GM10266 (cell line): ENCODE results near the gene ITGA8.
"Not testable (repeated sequence)": the region's sequence is repeated elsewhere in the genome, so short reads cannot be mapped to it uniquely, and the experiment has no call there.

Source experiments
- DNase-seq: peaks from one replicate; pipeline ENCODE4 v3.0.0; 2012; ENCODE audit errors: extremely low spot score
- TF ChIP-seq, protein P1 (sequence below): IDR thresholded peaks from 2 replicates; pipeline ENCODE4 v1.5.1; 2012; ENCODE audit warnings: mild to moderate bottlenecking, low read depth; ENCODE audit not compliant: control insufficient read depth, insufficient read depth; ENCODE audit errors: missing control alignments

ITGA8 gene

DNA sequence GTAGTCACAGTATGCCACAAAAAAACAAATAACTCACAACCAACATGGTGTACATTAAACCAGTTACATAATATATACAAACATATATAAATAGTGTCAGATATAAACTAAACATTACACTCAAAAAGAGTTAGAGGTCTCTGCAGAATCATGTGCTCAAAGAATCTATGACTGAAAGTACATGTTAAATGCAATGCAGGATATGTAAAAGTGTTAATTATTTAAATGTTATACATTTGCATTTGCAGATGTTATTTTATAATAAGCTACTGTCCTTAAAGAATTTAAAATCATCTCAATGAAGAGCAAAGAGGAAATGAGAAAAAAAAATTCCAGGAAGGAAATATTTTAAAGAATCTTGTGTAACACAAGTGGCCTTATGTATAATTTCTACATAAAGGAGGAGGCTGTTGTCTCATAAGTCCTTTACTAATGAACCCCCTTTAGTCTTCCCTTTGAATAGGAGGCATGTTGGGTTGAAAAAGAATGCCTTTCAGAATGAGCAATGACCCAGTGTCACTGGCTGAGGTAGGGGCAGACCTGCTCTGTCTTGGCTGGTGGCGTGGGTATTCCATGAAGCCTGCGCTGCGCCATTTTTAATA lies 148.9 kb downstream of the ITGA8 start:
- TF ChIP-seq, protein P1, sequence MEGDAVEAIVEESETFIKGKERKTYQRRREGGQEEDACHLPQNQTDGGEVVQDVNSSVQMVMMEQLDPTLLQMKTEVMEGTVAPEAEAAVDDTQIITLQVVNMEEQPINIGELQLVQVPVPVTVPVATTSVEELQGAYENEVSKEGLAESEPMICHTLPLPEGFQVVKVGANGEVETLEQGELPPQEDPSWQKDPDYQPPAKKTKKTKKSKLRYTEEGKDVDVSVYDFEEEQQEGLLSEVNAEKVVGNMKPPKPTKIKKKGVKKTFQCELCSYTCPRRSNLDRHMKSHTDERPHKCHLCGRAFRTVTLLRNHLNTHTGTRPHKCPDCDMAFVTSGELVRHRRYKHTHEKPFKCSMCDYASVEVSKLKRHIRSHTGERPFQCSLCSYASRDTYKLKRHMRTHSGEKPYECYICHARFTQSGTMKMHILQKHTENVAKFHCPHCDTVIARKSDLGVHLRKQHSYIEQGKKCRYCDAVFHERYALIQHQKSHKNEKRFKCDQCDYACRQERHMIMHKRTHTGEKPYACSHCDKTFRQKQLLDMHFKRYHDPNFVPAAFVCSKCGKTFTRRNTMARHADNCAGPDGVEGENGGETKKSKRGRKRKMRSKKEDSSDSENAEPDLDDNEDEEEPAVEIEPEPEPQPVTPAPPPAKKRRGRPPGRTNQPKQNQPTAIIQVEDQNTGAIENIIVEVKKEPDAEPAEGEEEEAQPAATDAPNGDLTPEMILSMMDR: no peak
- no peak for DNase-seq

DNA sequence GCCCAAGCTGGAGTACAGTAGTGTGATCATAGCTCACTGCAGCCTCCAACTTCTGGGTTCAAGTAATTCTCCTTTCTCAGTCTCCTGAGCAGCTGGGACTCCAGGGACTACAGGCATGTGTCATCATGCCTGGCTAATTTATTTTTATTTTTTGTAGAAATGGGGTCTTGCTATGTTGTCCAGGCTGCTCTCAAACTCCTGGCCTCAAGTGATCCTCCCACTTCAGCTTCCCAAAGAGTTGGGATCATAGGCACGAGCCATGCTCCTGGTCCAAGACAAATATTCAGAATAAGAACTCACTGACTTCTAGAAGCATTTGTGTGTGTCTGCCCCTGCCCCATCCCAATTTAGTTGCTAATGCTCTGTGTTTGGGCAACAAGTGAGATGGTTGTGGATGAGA lies 151.8 kb downstream of the ITGA8 start:
- DNase-seq: no peak
- TF ChIP-seq, protein P1: no peak

DNA sequence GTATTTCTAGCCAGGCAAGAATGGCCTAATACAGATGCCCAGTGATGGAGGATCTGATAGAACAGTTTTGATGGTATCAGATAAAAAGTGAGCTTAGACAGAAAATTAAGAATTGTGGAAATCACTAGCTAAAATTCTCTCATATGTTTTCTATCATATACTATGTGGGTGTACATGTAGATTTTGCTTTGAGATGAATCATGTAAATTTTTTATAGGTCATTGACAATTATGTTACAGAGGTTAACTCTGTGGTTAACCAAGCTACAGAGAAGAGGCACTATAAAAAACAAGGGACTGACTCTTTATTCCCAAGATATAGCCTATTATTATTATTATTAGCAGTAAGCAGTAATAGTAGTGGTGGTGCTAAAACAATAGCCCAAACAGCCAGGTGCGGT lies 156.5 kb downstream of the ITGA8 start:
- TF ChIP-seq, protein P1: no peak
- no peak for DNase-seq

- DNase-seq: no peak
These were observed 157.1 kb downstream of the ITGA8 start for GRCh38 chr10:15562578-15562977.

DNA sequence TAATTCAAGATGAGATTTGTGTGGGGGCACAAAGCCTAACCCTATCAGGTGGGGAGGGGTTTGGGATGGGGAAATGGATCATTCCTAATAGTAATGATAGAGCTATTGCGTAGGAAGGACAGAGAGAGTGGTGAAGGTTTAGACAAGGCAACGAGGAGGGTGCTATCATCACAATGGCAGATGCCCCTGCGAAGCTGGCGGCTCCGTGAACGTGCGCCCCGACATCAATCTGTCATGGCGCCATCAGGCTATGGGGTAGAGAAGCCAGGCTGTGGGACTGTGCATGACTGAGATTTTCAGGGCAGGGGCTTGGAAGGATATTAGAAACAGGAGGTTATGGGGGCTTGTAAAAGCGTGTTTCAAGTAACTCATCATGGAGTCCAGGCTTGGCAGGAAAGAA lies 157.6 kb downstream of the ITGA8 start:
- TF ChIP-seq, protein P1: no peak
- DNase-seq: no peak

More at GRCh38 chr10:15562578-15562977, 157.1 kb downstream of the ITGA8 start:
- TF ChIP-seq, protein P1: no peak

- no peak for DNase-seq
- TF ChIP-seq, protein P1: no peak
These were observed 161.6 kb downstream of the ITGA8 start for GRCh38 chr10:15558136-15558535.

DNA sequence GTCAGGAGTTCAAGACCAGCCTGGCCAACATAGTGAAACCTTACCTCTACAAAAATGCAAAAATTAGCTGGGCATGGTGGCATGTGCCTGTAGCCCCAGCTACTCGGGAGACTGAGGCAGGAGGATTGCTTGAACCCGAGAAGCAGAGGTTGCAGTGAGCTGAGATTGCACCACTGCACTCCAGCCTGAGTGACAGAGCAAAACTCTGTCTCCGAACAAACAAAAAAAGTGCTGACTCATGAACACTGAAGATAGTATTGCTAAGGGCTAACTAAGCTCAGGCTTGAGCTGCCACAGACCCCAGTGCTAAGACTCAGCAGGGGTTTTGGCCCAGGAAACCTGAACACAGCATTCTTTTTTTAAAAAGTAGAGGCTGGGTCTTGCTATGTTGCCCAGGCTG lies 162.6 kb downstream of the ITGA8 start:
- DNase-seq: not testable (repeated sequence)

GRCh38 chr10:15550950-15551349 lies 168.8 kb downstream of the ITGA8 start:
- DNase-seq: no peak
- TF ChIP-seq, protein P1: no peak
